SK-N-SH treated with all-trans-retinoic acid at 6 μM for 48 hours (cell line): Measurements from ENCODE around the gene PRR30.

Experiments
- ATAC-seq: fragments of 200-7000 bp; cut with Tn5 transposase; 3 replicates; pipeline ENCODE4 v1.9.1; 2020; ENCODE audit warnings: mild to moderate bottlenecking, moderate library complexity
- ARNTL ChIP-seq: fragments of 450-650 bp; formaldehyde crosslinking; IDR thresholded peaks from 2 replicates; pipeline ENCODE4 v1.5.0; 2020; ENCODE audit warnings: low read depth, mild to moderate bottlenecking, moderate library complexity, borderline replicate concordance
- BACH2 ChIP-seq: fragments of 250-450 bp; sonication (Bioruptor Pico); IDR thresholded peaks from 2 replicates; pipeline ENCODE4 v1.9.0; 2021; ENCODE audit warnings: mild to moderate bottlenecking, borderline replicate concordance
- CREB5 ChIP-seq: fragments of 250-450 bp; sonication (Bioruptor Pico); IDR thresholded peaks from 2 replicates; pipeline ENCODE4 v1.5.1; 2020; ENCODE audit warnings: low read depth, mild to moderate bottlenecking, moderate library complexity
- CSDC2 ChIP-seq: fragments of 250-450 bp; sonication (Bioruptor Pico); IDR thresholded peaks from 2 replicates; pipeline ENCODE4 v1.5.0; 2020; ENCODE audit warnings: mild to moderate bottlenecking, moderate library complexity
- ESRRG ChIP-seq: fragments of 250-450 bp; sonication (Bioruptor Pico); IDR thresholded peaks from 2 replicates; pipeline ENCODE4 v1.6.1; 2021; ENCODE audit warnings: mild to moderate bottlenecking
- GLIS3 ChIP-seq: fragments of 250-450 bp; sonication (Bioruptor Pico); IDR thresholded peaks from 2 replicates; pipeline ENCODE4 v1.5.0; 2020; ENCODE audit warnings: mild to moderate bottlenecking, moderate library complexity
- ISL1 ChIP-seq: fragments of 250-450 bp; sonication (Bioruptor Pico); IDR thresholded peaks from 2 replicates; pipeline ENCODE4 v2.1.2; 2022; ENCODE audit warnings: mild to moderate bottlenecking, moderate library complexity
- POU6F1 ChIP-seq: fragments of 250-450 bp; sonication (Bioruptor Pico); IDR thresholded peaks from 2 replicates; pipeline ENCODE4 v1.8.0; 2021; ENCODE audit warnings: low read depth, mild to moderate bottlenecking, moderate library complexity, borderline replicate concordance
- PPARA ChIP-seq: fragments of 250-450 bp; sonication (Bioruptor Pico); IDR thresholded peaks from 2 replicates; pipeline ENCODE4 v1.5.0; 2020; ENCODE audit warnings: mild to moderate bottlenecking, borderline replicate concordance
- RARB ChIP-seq: fragments of 250-450 bp; sonication (Bioruptor Pico); IDR thresholded peaks from 2 replicates; pipeline ENCODE4 v1.8.0; 2021; ENCODE audit warnings: mild to moderate bottlenecking, moderate library complexity
- SNAI2 ChIP-seq: fragments of 250-450 bp; sonication (Bioruptor Pico); IDR thresholded peaks from 2 replicates; pipeline ENCODE4 v1.5.0; 2020; ENCODE audit warnings: mild to moderate bottlenecking, moderate library complexity
- ZC3H10 ChIP-seq: fragments of 250-450 bp; sonication (Bioruptor Pico); IDR thresholded peaks from 2 replicates; pipeline ENCODE4 v1.5.1; 2021; ENCODE audit warnings: mild to moderate bottlenecking, moderate library complexity
- ZFP3 ChIP-seq: fragments of 250-450 bp; sonication (Bioruptor Pico); IDR thresholded peaks from 2 replicates; pipeline ENCODE4 v1.5.0; 2020; ENCODE audit warnings: mild to moderate bottlenecking, moderate library complexity
- ZFP30 ChIP-seq: fragments of 450-650 bp; formaldehyde crosslinking; IDR thresholded peaks from 2 replicates; pipeline ENCODE4 v1.5.0; 2022; ENCODE audit warnings: mild to moderate bottlenecking, moderate library complexity
- ZNF565 ChIP-seq: fragments of 450-650 bp; formaldehyde crosslinking; conservative IDR thresholded peaks from 2 replicates; pipeline ENCODE4 v1.5.0; 2020; ENCODE audit warnings: low read depth, mild to moderate bottlenecking, moderate library complexity
- ZNF70 ChIP-seq: fragments of 450-650 bp; formaldehyde crosslinking; IDR thresholded peaks from 2 replicates; pipeline ENCODE4 v1.5.0; 2020; ENCODE audit warnings: mild to moderate bottlenecking, moderate library complexity
- TF ChIP-seq, protein P1 (sequence below): fragments of 250-450 bp; sonication (Bioruptor Pico); IDR thresholded peaks from 2 replicates; pipeline ENCODE4 v1.5.1; 2021; ENCODE audit warnings: mild to moderate bottlenecking, moderate library complexity
- TF ChIP-seq, protein P2 (sequence below): fragments of 250-450 bp; sonication (Bioruptor Pico); IDR thresholded peaks from 2 replicates; pipeline ENCODE4 v1.5.0; 2020; ENCODE audit warnings: mild to moderate bottlenecking, moderate library complexity
- TF ChIP-seq, protein P3 (sequence below): fragments of 250-450 bp; sonication (Bioruptor Pico); IDR thresholded peaks from 2 replicates; pipeline ENCODE4 v1.8.0; 2020; ENCODE audit warnings: mild to moderate bottlenecking, moderate library complexity, borderline replicate concordance

The PRR30 gene

DNA sequence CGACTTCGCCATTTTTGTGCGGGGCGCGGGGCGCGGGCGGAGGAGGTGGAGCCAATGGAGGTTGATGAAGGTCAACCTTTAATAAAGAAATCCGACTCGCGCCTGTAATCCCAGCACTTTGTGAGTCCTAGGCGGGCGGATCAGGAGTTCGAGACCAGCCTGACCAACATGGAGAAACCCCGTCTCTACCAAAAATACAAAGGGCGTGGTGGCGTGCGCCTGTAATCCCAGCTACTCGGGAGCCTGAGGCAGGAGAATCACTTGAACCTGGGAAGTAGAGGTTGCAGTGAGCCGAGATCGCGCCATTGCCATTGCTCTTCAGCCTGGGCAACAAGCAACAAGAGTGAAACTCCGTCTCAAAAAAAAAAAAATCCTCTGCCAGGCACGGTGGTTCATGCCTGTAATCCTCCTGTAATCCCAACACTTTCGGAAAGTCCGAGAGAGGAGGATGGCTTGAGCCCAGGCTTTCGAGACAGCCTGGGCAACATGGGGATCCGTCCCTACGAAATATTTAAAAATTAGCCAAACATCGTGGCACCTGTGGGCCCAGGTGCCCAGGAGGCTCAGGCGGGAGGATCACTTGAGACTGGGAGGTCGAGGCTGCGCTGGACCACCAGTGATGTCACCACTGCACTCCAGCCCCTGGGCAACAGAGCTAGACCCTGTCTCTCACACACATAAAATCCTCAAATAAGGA lies 4.3 kb downstream of the PRR30 start:
- no peak for TF ChIP-seq ESRRG (CRISPR knock-in tag)
- TF ChIP-seq, all 23 proteins: peak for 0
- ATAC-seq, result no peak

DNA sequence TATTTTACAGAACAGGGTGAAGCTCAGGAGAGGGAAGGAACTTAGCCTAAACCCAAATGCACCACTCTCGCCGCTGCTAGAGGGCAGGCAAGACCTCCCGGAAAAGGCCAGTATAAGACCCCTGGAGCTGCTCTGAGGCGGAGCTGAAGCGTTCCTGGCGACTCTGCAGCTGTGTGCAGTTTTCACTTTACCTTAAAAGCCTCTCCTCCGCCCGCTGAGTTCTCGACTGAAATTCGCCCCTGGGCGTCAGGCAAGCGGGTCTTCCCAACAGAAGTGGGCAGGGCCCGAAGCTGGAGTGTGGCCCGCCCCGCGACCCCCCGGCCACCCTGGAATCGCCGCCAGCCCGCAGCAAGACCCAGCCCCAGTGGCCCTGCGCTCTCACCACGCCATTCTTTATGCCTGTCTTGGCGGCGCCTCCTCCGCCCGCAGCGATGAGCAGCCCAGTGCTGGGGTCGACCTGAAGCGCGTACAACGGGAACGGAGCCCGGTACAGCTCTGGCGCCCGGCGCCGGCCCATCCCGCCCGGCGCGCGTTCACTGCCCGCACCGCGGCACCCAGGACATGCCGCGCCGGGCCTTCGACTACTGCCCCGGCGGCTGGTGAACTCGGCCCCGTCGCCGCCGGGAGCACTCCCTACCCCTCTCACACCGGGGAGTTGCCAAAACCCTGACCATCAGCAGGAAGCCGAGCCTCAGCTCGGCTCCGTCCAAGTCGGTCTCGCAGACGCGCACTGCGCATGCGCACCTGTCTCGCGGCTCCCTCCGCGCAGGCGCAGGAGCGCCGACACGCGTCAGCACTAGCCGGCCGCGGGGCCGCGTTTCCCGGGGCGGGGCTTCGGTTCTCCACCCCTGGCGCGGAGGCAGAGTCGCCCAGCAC lies 5.1 kb downstream of the PRR30 start, which contains the start of gene PREB:
Gene PREB (minus strand): TSS at position 732 of the 876 bp plus-strand sequence. CDS start 215 bp downstream, at position 517.
- TF ChIP-seq SNAI2 (no peak), CREB5 (CRISPR knock-in tag) (no peak), ISL1 (CRISPR knock-in tag) (no peak), ZNF70 (no peak), ESRRG (CRISPR knock-in tag) (no peak), BACH2 (CRISPR knock-in tag) (no peak), ZFP30 (CRISPR knock-in tag) (no peak), ZC3H10 (CRISPR knock-in tag) (no peak)
- TF ChIP-seq, protein P1, sequence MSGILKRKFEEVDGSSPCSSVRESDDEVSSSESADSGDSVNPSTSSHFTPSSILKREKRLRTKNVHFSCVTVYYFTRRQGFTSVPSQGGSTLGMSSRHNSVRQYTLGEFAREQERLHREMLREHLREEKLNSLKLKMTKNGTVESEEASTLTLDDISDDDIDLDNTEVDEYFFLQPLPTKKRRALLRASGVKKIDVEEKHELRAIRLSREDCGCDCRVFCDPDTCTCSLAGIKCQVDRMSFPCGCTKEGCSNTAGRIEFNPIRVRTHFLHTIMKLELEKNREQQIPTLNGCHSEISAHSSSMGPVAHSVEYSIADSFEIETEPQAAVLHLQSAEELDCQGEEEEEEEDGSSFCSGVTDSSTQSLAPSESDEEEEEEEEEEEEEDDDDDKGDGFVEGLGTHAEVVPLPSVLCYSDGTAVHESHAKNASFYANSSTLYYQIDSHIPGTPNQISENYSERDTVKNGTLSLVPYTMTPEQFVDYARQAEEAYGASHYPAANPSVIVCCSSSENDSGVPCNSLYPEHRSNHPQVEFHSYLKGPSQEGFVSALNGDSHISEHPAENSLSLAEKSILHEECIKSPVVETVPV, result no peak
- TF ChIP-seq, protein P2, sequence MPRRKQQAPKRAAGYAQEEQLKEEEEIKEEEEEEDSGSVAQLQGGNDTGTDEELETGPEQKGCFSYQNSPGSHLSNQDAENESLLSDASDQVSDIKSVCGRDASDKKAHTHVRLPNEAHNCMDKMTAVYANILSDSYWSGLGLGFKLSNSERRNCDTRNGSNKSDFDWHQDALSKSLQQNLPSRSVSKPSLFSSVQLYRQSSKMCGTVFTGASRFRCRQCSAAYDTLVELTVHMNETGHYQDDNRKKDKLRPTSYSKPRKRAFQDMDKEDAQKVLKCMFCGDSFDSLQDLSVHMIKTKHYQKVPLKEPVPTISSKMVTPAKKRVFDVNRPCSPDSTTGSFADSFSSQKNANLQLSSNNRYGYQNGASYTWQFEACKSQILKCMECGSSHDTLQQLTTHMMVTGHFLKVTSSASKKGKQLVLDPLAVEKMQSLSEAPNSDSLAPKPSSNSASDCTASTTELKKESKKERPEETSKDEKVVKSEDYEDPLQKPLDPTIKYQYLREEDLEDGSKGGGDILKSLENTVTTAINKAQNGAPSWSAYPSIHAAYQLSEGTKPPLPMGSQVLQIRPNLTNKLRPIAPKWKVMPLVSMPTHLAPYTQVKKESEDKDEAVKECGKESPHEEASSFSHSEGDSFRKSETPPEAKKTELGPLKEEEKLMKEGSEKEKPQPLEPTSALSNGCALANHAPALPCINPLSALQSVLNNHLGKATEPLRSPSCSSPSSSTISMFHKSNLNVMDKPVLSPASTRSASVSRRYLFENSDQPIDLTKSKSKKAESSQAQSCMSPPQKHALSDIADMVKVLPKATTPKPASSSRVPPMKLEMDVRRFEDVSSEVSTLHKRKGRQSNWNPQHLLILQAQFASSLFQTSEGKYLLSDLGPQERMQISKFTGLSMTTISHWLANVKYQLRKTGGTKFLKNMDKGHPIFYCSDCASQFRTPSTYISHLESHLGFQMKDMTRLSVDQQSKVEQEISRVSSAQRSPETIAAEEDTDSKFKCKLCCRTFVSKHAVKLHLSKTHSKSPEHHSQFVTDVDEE (CRISPR knock-in tag), result no peak
- TF ChIP-seq, protein P3, sequence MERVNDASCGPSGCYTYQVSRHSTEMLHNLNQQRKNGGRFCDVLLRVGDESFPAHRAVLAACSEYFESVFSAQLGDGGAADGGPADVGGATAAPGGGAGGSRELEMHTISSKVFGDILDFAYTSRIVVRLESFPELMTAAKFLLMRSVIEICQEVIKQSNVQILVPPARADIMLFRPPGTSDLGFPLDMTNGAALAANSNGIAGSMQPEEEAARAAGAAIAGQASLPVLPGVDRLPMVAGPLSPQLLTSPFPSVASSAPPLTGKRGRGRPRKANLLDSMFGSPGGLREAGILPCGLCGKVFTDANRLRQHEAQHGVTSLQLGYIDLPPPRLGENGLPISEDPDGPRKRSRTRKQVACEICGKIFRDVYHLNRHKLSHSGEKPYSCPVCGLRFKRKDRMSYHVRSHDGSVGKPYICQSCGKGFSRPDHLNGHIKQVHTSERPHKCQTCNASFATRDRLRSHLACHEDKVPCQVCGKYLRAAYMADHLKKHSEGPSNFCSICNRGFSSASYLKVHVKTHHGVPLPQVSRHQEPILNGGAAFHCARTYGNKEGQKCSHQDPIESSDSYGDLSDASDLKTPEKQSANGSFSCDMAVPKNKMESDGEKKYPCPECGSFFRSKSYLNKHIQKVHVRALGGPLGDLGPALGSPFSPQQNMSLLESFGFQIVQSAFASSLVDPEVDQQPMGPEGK (CRISPR knock-in tag), result no peak
- TF ChIP-seq, all 23 proteins: peak for 0
- ATAC-seq, result peak; percentile 97

- ATAC-seq, result no peak
- TF ChIP-seq ZFP3 (CRISPR knock-in tag) (peak; percentile 74; the same call in 1 of the 2 replicates), ARNTL (CRISPR knock-in tag) (no peak)
Measured at GRCh38 chr2:27133195-27133875, 5.9 kb downstream of the PRR30 start.

DNA sequence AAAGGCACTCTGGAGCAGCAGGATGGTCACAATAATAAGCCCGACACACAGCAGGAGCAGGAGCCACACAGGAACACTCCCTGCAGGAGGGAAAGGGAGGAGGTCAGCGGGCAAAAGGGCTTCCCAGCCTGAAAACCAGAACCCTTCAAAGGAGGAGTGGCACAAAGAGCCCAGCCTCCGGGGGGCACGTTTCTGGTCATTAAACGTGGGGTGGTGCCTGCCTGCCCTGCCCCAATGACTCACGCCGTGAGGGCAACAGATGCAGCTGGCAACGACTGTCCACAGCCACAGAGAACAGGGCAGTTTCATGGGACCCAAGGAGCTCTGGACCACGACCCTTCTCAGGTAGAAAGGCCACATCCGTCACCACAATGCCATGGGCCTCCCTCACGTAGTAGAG lies 7.8 kb downstream of the PRR30 start:
- no peak for ATAC-seq
- no peak for TF ChIP-seq CSDC2 (CRISPR knock-in tag)
- TF ChIP-seq ISL1 (CRISPR knock-in tag), result no peak
- TF ChIP-seq RARB (CRISPR knock-in tag), result no peak
- no peak for TF ChIP-seq ZFP3 (CRISPR knock-in tag)
- TF ChIP-seq GLIS3 (CRISPR knock-in tag), result no peak
- TF ChIP-seq, all 23 proteins: peak for 0

DNA sequence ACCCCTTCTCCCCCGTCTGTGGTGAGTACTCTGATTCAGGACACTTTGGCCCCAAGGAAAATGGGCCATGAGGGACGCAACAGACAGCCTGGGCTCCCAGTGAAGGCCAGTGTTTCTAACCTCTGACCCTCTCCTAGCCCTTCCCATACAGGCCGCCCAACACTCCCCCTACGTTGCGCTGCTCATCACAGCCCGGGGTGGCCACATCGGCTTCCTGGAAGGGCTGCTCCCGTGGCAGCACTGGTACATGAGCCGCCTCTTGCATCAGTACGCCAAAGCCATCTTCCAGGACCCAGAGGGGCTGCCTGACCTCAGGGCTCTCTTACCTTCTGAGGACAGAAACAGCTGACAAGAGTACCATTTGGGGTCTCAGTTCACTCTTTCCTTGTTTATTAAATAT lies 8.8 kb downstream of the PRR30 start:
- ATAC-seq, result no peak
- TF ChIP-seq PPARA (CRISPR knock-in tag), result no peak
- TF ChIP-seq POU6F1, result no peak
- no peak for TF ChIP-seq BACH2 (CRISPR knock-in tag)
- no peak for TF ChIP-seq ZFP3 (CRISPR knock-in tag)
- TF ChIP-seq ZNF565 (CRISPR knock-in tag), result no peak
- TF ChIP-seq ZC3H10 (CRISPR knock-in tag), result no peak
- no peak for TF ChIP-seq ESRRG (CRISPR knock-in tag)
- TF ChIP-seq, protein P2 (CRISPR knock-in tag), result no peak
- no peak for TF ChIP-seq ZFP30 (CRISPR knock-in tag)
